Left lung (tissue), 10 donors: Measurements from ENCODE around the gene YDJC. TPM values are rescaled to one million over a fixed set of nuclear protein-coding genes. Genes with fewer than 3 reads are reported as not detected.
"Not testable (repeated sequence)": the region's sequence is repeated elsewhere in the genome, so short reads cannot be mapped to it uniquely, and the experiment has no call there.

ENCODE experiments used
- ATAC-seq: fragments of 200-7000 bp; cut with Tn5 transposase; one replicate; pipeline ENCODE4 v1.9.1; 2020; ENCODE audit warnings: moderate library complexity
- DNase-seq, 4 donors: peaks; one replicate each; pipeline ENCODE4 v3.0.0-alpha.2; 2013 to 2020
- H3K27ac ChIP-seq, 2 donors: fragments of 200-600 bp; sonication (generic) in 1 of 2; one replicate each; pipeline versions ENCODE4 v1.5.0 to v1.8.0; 2020 to 2021
- H3K27me3 ChIP-seq, 2 donors: fragments of 200-600 bp; sonication (generic) in 1 of 2; one replicate each; pipeline versions ENCODE4 v1.5.0 to v1.8.0; 2020 to 2021
- H3K36me3 ChIP-seq, 2 donors: fragments of 200-600 bp; sonication (generic) in 1 of 2; one replicate each; pipeline versions ENCODE4 v1.5.0 to v1.8.0; 2020 to 2021
- H3K4me1 ChIP-seq, 2 donors: fragments of 200-600 bp; one replicate each; pipeline ENCODE4 v1.8.0; 2021
- H3K4me3 ChIP-seq, 2 donors: fragments of 200-600 bp; sonication (generic) in 1 of 2; one replicate each; pipeline versions ENCODE4 v1.5.0 to v1.8.0; 2020 to 2021; ENCODE audit warnings: mild to moderate bottlenecking in 1 of 2
- H3K9me3 ChIP-seq, 2 donors: fragments of 200-600 bp; sonication (generic) in 1 of 2; one replicate each; pipeline versions ENCODE4 v1.5.0 to v1.8.0; 2020 to 2021
- intact Hi-C, 2 donors: fragments of 100-400 bp; cut with DNase I; formaldehyde crosslinking; loops; one replicate each; pipeline versions ENCODE4 v1.11.2 to v1.14.2; 2022
- microRNA-seq, 2 donors: library from miRNA; unstranded; fragments of <30 nt; microRNA quantifications; one replicate each; pipeline ENCODE4, GENCODE V29; 2019
- polyA plus RNA-seq, 6 donors: library from polyadenylated mRNA; unstranded; fragments of 120-200 nt; gene quantifications; one replicate each; pipeline ENCODE4 v1.2.1, GENCODE V29; 2013; ENCODE audit not compliant: insufficient read length in 6 of 6
- total RNA-seq, 2 donors: library from RNA; stranded (reverse); fragmentation: NEBNext Ultra II Directional; extraction: Animal tissue kit (Norgen Biotek cat#: 25700); gene quantifications; one replicate each; pipeline ENCODE4 v1.2.1, GENCODE V29; 2021
- TF ChIP-seq, protein P1 (sequence below), 2 donors: fragments of 200-600 bp; sonication (generic) in 1 of 2; IDR thresholded peaks; one replicate each; pipeline versions ENCODE4 v1.5.0 to v1.8.0; 2021; ENCODE audit warnings: antibody characterized with exemption in 2 of 2
- donor health status: DM: no; HTN: yes; CAD: no.
- donor health status: DM: no; HTN: no; CAD: no.

Gene YDJC
- total and polyA plus RNA-seq, 8 donors: 6.2 to 17.2 (median 10.6) TPM

DNA sequence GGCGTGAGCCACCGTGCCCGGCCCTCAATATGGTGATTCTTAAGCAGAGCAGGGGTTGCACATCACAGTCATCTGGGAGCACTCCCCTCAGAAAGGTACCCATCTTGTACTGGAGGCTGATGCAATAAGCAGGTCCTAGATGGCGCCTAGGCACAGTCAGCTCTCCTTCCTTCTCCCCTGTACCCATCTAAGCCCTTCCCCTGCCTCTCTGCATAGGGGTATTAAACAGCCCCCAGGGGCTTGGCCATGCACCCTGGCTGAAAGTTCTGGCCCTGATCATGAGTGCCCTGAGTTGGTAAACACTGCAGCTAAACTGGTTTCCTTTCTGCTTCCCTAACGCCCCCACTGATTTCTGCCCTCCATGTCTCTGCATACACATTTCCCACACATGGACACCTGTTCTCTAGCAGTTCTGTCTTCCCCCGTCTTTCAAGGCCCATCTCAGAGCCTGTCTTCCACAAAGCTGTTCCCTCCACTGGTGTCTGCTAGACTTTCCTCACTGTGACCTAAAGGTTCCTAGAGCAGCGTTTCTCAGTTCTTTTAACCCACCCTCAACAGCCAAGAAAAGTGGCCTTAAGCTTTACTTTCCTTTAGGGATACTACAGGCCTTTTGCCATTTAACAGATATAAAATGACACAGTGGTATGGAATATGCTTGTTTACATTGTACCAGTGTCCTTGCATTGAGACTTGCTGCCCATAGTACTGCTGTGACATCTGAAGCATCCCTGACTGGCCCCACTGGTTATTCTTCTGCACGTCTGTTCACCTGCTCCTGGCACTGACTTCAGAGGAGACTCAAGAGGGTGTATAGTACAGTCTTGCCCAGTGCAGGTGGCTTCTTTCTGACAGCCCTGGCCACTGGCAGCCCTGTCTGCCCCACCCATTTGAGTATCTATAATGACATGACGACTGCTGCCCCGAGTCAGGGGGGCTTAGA is 46.8 kb downstream of the YDJC start:
- TF ChIP-seq, protein P1, sequence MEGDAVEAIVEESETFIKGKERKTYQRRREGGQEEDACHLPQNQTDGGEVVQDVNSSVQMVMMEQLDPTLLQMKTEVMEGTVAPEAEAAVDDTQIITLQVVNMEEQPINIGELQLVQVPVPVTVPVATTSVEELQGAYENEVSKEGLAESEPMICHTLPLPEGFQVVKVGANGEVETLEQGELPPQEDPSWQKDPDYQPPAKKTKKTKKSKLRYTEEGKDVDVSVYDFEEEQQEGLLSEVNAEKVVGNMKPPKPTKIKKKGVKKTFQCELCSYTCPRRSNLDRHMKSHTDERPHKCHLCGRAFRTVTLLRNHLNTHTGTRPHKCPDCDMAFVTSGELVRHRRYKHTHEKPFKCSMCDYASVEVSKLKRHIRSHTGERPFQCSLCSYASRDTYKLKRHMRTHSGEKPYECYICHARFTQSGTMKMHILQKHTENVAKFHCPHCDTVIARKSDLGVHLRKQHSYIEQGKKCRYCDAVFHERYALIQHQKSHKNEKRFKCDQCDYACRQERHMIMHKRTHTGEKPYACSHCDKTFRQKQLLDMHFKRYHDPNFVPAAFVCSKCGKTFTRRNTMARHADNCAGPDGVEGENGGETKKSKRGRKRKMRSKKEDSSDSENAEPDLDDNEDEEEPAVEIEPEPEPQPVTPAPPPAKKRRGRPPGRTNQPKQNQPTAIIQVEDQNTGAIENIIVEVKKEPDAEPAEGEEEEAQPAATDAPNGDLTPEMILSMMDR (IDR thresholded peaks at IDR 0.05): no peak

DNA sequence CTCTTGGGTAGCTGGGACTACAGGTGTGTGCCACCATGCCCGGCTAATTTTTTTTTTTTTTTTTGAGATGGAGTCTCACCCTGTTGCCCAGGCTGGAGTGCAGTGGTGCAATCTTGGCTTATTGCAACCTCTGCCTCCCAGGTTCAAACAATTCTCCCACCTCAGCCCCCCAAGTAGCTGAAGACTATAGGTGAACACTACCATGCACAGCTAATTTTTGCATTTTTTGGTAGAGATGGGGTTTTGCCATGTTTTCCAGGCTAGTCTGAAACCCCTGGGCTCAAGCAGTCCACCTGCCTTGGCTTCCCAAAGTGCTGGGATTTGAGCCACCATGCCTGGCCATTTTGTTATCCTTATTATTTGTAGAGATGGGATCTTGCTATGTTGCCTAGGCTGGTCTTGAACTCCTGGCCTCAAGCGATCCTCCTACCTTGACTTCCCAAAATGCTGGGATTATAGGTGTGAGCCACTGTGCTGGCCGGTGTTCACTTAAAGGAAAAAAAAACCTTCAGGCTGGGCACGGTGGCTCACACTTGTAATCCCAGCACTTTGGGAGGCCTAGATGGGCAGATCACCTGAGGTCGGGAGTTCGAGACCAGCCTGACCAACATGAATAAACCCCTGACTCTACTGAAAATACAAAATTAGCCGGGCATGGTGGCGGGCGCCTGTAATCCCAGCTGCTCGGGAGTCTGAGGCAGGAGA is 48.7 kb downstream of the YDJC start:
- peaks cover 6 to 65% of the 10 kb centered on the region in 2 donors for H3K4me1 ChIP-seq
- H3K9me3 ChIP-seq, ATAC-seq, H3K27ac ChIP-seq, intact Hi-C loops, H3K27me3 ChIP-seq, DNase-seq, H3K36me3 ChIP-seq, H3K4me3 ChIP-seq: not testable (repeated sequence)

More for the DNA sequence above, 46.8 kb downstream of the YDJC start:
- intact Hi-C loops: no loop called here
- Histone ChIP-seq H3K36me3 (peaks cover 0 to 7% of the 10 kb centered on the region in 2 donors), H3K4me1 (peaks cover 8 to 71% of the 10 kb centered on the region in 2 donors), H3K27me3 (no peaks in the 10 kb centered on the region), H3K9me3 (no peaks in the 10 kb centered on the region), H3K27ac (no peak overlapping the region), H3K4me3 (no peak overlapping the region)
- DNase-seq (no peak), ATAC-seq (peak; percentile 47)

DNA sequence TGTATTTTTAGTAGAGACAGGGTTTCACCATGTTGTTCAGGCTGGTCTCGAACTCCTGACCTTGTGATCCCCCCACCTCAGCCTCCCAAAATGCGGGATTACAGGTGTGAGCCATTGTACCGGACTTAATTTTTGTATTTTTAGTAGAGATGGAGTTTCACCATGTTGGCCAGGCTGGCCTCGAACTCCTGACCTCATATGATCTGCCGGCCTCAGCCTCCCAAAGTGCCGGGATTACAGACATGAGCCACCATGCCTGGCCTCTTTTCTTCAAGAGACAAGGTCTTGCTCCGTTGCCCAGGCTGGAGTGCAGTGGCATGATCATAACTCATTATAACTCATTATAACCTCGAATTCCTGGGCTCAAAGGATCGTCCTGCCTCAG is 49.2 kb downstream of the YDJC start:
- DNase-seq, H3K9me3 ChIP-seq, H3K4me3 ChIP-seq, H3K27me3 ChIP-seq, H3K27ac ChIP-seq, ATAC-seq, H3K36me3 ChIP-seq, intact Hi-C loops: not testable (repeated sequence)
- peaks cover 6 to 63% of the 10 kb centered on the region in 2 donors for H3K4me1 ChIP-seq

DNA sequence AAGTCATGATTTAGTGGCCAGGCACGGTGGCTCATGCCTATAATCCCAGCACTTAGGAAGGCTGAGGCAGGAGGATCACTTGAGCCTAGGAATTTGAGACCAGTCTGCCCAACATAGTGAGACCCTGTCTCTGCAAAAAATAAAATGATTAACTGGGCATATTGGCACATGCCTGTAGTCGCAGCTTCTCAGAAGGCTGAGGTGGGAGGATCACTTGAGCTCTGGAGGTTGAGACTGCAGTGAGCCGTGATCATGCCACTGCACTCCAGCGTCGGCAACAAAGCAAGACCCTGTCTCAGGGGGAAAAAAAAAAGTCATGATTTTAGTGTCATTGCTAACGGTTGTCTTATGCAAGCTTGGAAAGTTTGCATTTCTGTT is 50.4 kb downstream of the YDJC start:
- ATAC-seq (no peak), DNase-seq (no peak)
- intact Hi-C loops: no loop called here

More for the DNA sequence above, 50.4 kb downstream of the YDJC start:
- no peak overlapping the region for H3K27ac ChIP-seq
- TF ChIP-seq, protein P1 (IDR thresholded peaks at IDR 0.05): no peak
- no peaks in the 10 kb centered on the region for H3K9me3 ChIP-seq
- H3K36me3 ChIP-seq: peaks cover 0 to 3% of the 10 kb centered on the region in 2 donors
- H3K4me3 ChIP-seq: no peak overlapping the region
- peaks cover 7 to 67% of the 10 kb centered on the region in 2 donors for H3K4me1 ChIP-seq
- no peaks in the 10 kb centered on the region for H3K27me3 ChIP-seq

Small RNA genes lying within 50 kb of the gene (microRNA-seq; reads per million reads assigned to microRNA genes)
- gene MIR130B (297 to 411 reads per million in 2 donors), gene MIR301B (2.3 to 29.6 reads per million in 2 donors)

Other genes starting within 250 kb of the YDJC start
- under 1 TPM; 0.10 to 0.32 TPM for gene RIMBP3B, start 246.3 kb downstream of the YDJC start, total RNA-seq
- gene RIMBP3B, start 246.3 kb downstream of the YDJC start, polyA plus RNA-seq: under 1 TPM in 2 of 6 donors, not detected in 4; 0.06 to 0.16 TPM
- 1 to 10 TPM; 3.4 to 4.1 TPM for gene HIC2, start 212.7 kb downstream of the YDJC start, total RNA-seq
- 1 to 10 TPM; 6.2 to 9.1 (median 8.4) TPM for gene HIC2, start 212.7 kb downstream of the YDJC start, polyA plus RNA-seq
- 1 to 10 TPM; 1.6 to 1.8 TPM for gene TMEM191C, start 162.6 kb downstream of the YDJC start, total RNA-seq
- gene TMEM191C, start 162.6 kb downstream of the YDJC start, polyA plus RNA-seq: 1 to 10 TPM; 1.3 to 2.5 (median 1.8) TPM
- gene RIMBP3C, start 78.6 kb downstream of the YDJC start, total RNA-seq: under 1 TPM; 0.17 to 0.31 TPM
- under 1 TPM in 5 of 6 donors, not detected in 1; 0.11 to 0.30 (median 0.13) TPM for gene RIMBP3C, start 78.6 kb downstream of the YDJC start, polyA plus RNA-seq
- 10 to 100 TPM; 51.9 to 52.8 TPM for gene UBE2L3, start 62.3 kb downstream of the YDJC start, total RNA-seq
- gene UBE2L3, start 62.3 kb downstream of the YDJC start, polyA plus RNA-seq: 10 to 100 TPM; 43.3 to 55.7 (median 45.8) TPM
- gene CCDC116, start 2.7 kb upstream of the YDJC start, total RNA-seq: 1 to 10 TPM in 1 of 2 donors, under 1 TPM in 1; 0.26 to 1.1 TPM
- 1 to 10 TPM in 1 of 6 donors, under 1 TPM in 5; 0.61 to 1.0 (median 0.85) TPM for gene CCDC116, start 2.7 kb upstream of the YDJC start, polyA plus RNA-seq
- gene SDF2L1, start 12.3 kb upstream of the YDJC start, total RNA-seq: 10 to 100 TPM; 47.2 to 82.1 TPM
- gene SDF2L1, start 12.3 kb upstream of the YDJC start, polyA plus RNA-seq: 10 to 100 TPM; 11.9 to 23.5 (median 15.4) TPM
- gene PPIL2, start 36.0 kb upstream of the YDJC start, total RNA-seq: 10 to 100 TPM; 34.1 to 38.0 TPM
- 10 to 100 TPM; 33.3 to 46.7 (median 35.7) TPM for gene PPIL2, start 36.0 kb upstream of the YDJC start, polyA plus RNA-seq
- 1 to 10 TPM; 2.4 to 6.9 TPM for gene YPEL1, start 105.8 kb upstream of the YDJC start, total RNA-seq
- gene YPEL1, start 105.8 kb upstream of the YDJC start, polyA plus RNA-seq: 10 to 100 TPM; 16.2 to 20.9 (median 19.3) TPM
- gene MAPK1, start 237.6 kb upstream of the YDJC start, total RNA-seq: 100 to 1,000 TPM; 163 to 171 TPM
- gene MAPK1, start 237.6 kb upstream of the YDJC start, polyA plus RNA-seq: 100 to 1,000 TPM in 3 of 6 donors, 10 to 100 TPM in 3; 89.8 to 113 (median 100) TPM